Activated gamma-delta T cell (primary cell): ENCODE results near the gene IL12A.

Source experiments
- DNase-seq: peaks from one replicate; lab custom pipeline; 2025; lab: John Stamatoyannopoulos, UW

The IL12A gene

DNA sequence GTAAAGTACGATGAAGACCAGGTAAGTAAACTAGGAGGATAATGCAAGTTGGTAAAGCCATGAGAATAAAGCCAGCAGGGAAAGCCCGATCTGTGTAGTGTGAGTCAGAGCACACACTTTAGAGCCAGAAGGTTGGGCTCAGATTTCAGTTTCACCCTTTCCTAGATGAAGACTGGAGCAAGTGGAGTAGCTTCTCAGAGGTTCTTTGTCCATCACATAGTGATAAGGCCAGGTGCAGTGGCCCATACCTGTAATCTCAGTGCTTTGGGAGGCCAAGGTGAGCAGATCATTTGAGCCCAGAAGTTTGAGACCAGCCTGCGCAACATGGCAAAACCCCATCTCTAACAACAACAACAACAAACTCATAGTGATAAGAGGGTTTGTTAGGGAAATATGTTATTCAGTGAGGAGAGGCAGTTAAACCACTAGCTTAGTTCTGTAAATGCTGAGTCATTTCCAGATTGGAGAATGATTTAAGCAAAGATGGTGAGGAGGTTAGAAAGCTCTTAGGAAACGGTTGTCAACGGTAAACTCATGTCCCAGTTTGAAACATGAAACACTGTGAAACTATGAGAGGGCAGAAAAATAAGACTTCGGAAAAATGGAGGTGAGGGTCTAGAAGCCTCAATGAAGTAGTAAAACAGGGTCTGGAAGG is 39.0 kb downstream of the IL12A start:
- DNase-seq = no peak

GRCh38 chr3:160035757-160036156 is 47.1 kb downstream of the IL12A start:
- DNase-seq = no peak

DNA sequence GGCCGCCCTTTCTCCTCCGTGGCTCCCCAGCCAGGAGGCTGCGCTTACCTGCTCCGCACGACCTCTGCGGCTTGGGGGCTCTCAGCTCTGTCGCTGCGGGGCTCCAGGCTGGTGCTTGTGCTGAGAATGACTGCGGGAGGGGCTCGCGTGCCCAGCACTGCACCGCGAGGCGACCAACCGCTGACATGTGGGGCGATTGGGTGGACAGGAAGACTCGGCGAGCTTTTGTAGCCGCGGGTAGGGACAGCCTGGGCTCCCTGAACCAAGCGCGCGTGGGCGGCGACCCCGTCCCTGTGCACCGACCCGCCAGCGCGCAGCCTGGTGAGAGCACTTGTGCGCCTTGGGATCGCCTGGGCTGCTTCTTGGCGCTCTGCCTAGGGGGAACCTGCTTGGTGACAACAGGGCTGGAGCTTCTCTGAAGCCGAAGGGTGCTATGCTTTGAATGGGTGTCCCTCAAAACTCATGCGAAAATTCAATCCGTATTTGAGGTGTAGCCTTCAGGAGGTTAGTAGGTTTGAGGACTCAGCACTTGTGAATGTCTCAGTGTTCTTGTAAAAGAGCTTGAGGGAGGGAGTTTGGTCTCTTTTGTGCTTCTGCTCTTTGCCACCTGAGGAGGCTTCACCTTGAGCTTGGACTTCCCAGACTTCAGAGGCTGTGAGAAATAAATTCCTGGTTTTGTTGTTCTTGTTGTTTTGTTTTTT is 50.4 kb downstream of the IL12A start:
- DNase-seq = no peak

- no peak for DNase-seq
Observed at GRCh38 chr3:160040181-160040580, 51.5 kb downstream of the IL12A start.

GRCh38 chr3:160041465-160041864 is 52.8 kb downstream of the IL12A start:
- DNase-seq = no peak

GRCh38 chr3:160044121-160044520 is 55.5 kb downstream of the IL12A start:
- no peak for DNase-seq
